HG02678 (cell line): ENCODE measurements around the gene IL19.
"Not testable (repeated sequence)": the region's sequence is repeated elsewhere in the genome, so short reads cannot be mapped to it uniquely, and the experiment has no call there.

Source experiments
- ATAC-seq: cut with Tn5 transposase; IDR thresholded peaks from one replicate; pipeline ENCODE4 v1.9.1; 2021; ENCODE audit warnings: mild to moderate bottlenecking, moderate library complexity; ENCODE audit not compliant: unreplicated experiment

The IL19 gene

GRCh38 chr1:206739411-206740076 is 31.0 kb upstream of the IL19 start:
- peak; percentile 82 for ATAC-seq

- no peak for ATAC-seq
Measured at GRCh38 chr1:206741142-206741701, 29.4 kb upstream of the IL19 start.

GRCh38 chr1:206742719-206743383 is 27.7 kb upstream of the IL19 start:
- no peak for ATAC-seq

GRCh38 chr1:206744683-206745082 is 25.9 kb upstream of the IL19 start:
- ATAC-seq: no peak

GRCh38 chr1:206745301-206745700 is 25.3 kb upstream of the IL19 start:
- ATAC-seq: no peak

- ATAC-seq: no peak
Measured at GRCh38 chr1:206748348-206749030, 22.1 kb upstream of the IL19 start.

GRCh38 chr1:206751891-206752290 is 18.7 kb upstream of the IL19 start:
- no peak for ATAC-seq

GRCh38 chr1:206752481-206752880 is 18.1 kb upstream of the IL19 start:
- ATAC-seq: no peak

- ATAC-seq: no peak
Measured at GRCh38 chr1:206753141-206753540, 17.4 kb upstream of the IL19 start.

GRCh38 chr1:206754011-206754410 is 16.6 kb upstream of the IL19 start:
- ATAC-seq: no peak

- no peak for ATAC-seq
Measured at GRCh38 chr1:206757524-206758266, 12.9 kb upstream of the IL19 start.

GRCh38 chr1:206760590-206760989 is 10.0 kb upstream of the IL19 start:
- no peak for ATAC-seq

- no peak for ATAC-seq
Measured at GRCh38 chr1:206761159-206761768, 9.3 kb upstream of the IL19 start.

- ATAC-seq: not testable (repeated sequence)
Measured at GRCh38 chr1:206762741-206763364, 7.7 kb upstream of the IL19 start.

GRCh38 chr1:206765771-206766170 is 4.8 kb upstream of the IL19 start:
- not testable (repeated sequence) for ATAC-seq

GRCh38 chr1:206766251-206766856 is 4.2 kb upstream of the IL19 start:
- ATAC-seq: peak; percentile 63

- ATAC-seq: peak; percentile 4
Measured at GRCh38 chr1:206768472-206769303, 1.9 kb upstream of the IL19 start.

GRCh38 chr1:206769304-206769731 is 1.3 kb upstream of the IL19 start:
- ATAC-seq: peak; percentile 74

- ATAC-seq: no peak
Measured at GRCh38 chr1:206771338-206771692, 742 bp downstream of the IL19 start.
